Occipital lobe (tissue), 2 donors: Measurements from ENCODE around the gene PEDS1. TPM values are rescaled to one million over a fixed set of nuclear protein-coding genes. Genes with fewer than 3 reads are reported as not detected.
"Not testable (repeated sequence)": the region's sequence is repeated elsewhere in the genome, so short reads cannot be mapped to it uniquely, and the experiment has no call there.

Experiments used
- DNase-seq: peaks from one replicate; lab custom pipeline; 2025; lab: John Stamatoyannopoulos, UW
- total RNA-seq: library from RNA; depleted of rRNA; stranded (reverse); fragments of >200 nt; gene quantifications from one replicate; pipeline ENCODE4 v1.2.3, GENCODE V29; 2014

PEDS1 gene
- total RNA-seq, 1 donor from 2014 or later = 10.0 TPM

DNA sequence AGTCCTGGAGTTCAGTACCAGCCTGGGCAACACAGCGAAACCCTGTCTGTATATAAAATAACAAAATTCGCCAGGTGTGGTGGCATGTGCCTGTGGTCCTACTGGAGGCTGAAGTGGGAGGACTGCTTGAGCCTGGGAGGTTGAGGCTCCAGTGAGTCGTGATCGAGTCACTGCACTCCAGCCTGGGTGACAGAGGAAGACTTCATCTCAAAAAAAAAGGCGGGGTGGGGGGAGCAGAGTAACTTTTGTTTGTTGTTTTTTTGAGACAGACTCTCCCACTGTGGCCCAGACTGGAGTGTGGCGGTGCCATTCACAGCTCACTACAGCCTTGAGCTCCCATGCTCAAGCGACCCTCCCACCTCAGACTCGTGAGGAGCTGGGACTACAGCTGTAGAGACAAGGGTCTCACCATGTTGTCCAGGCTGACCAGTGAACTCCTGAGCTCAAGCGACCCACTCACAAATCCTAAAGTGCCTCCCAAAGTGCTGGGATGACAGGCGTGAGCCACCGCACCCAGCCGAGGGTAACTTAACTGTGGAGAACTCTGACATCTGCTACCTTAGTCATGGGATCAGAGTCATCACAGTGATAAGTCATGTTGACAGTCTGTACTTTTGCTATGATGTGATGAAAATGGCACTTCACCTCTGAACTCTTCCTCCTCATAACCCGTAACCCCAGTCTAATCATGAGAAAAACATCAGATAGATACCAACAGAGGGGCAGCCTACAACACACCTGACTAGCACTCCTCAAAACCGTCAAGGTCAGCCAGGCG is 16.5 kb downstream of the PEDS1 start:
- DNase-seq = no peak

DNA sequence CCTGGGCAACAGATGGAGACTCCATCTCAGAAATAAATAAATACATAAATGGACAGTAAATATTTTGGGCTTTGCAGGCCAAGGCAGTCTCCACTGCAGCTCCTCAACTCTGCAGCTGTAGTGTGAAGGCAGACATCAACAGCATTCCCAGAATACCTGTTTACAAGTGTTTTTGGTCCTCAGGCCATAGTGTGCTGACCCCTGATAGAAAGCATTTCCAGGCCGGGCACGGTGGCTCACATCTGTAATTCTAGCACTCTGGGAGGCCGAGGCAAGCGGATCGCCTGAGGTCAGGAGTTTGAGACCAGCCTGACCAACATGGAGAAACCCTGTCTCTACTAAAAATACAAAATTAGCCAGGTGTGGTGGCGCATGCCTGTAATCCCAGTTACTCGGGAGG is 18.4 kb downstream of the PEDS1 start:
- not testable (repeated sequence) for DNase-seq

DNA sequence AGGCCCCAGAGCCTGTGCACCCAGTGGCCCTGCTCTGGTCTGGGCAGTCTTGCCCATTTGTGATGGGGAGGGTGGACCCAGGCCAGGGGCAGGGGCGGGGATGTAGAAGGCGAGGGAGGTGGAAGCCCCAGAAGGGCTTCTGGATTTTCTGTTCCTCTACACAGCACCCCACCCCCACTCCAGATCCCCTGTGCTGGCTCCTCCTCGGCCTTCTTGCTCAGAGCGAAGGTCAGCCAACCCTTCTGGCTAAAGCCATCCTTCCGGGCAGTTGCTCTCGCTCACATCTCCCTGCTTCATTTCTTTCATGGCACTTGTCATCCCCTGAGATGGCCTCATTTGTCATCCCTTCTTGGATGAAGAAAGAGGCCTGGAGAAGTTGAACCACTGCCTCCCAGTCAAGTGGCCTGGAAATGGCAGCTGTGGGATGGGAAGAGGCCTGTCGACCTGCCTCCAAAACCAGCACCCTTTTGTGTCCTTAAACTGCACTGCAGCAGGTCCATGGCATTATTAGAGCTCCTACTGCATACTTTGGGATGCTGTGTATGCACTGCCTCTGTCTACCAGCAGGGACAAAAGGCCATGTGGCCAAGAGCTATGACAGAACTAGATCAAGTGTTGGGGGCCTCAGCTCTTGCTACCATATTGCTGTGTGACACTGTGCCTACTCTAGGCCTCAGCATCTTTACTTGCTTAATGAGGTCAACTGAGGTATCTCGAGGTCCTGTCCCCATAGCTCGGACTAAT is 19.9 kb downstream of the PEDS1 start:
- DNase-seq = no peak

DNA sequence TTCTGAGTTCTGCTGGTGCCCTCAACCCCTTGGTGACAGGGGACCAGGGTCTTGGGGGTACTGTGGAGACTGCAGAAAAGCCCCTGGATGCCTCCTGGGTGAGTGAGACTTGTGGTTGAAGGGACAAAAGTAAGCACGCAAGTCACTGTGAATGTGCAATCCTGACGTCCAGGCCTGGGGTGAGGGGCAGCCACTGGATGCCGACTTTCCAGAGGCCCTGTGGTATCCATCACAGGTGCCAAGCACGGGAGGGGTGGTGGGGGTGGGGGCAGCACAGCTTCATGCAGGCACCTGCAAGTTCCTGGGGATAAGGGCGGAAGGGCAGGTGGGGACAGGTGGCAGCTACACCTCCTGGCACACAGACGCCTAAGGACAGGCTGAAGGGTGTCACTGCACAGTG is 20.5 kb downstream of the PEDS1 start:
- no peak for DNase-seq

DNA sequence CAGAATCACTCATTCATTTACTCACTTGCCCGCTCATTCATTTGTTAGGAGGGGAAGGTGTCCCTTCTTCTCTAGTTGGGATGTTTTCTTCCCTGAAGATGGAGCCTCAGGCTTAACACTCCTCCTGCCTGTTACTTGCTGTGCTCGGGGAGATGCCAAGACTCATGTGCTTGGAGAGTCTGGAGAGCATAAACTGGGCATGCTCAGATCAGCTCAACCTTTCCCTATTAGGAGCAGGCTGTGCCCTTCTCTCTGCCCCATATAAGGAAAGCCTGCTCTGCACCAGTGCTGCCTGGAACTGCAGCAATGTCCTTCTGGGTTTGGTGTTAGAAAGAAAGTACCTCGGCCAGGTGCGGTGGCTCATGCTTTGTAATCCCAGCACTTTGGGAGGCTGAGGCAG is 22.5 kb downstream of the PEDS1 start:
- no peak for DNase-seq

DNA sequence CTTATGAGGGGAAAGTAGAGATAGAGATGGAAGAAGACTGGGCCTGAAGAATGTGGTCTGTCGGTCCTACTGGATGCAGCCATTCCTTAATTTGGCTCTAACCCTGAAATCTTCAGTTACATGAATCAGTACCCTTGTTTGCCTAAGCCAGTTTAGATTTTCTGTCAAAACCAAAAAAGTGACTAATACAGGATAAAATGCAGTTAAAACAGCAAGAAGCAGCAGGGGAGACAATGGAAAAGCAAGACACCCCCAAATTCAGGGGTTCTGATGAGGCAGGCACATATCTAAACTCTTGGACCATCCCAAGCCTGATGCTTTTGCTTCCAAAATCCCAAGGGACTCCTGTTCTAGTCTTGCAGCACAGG is 23.2 kb downstream of the PEDS1 start:
- no peak for DNase-seq

DNA sequence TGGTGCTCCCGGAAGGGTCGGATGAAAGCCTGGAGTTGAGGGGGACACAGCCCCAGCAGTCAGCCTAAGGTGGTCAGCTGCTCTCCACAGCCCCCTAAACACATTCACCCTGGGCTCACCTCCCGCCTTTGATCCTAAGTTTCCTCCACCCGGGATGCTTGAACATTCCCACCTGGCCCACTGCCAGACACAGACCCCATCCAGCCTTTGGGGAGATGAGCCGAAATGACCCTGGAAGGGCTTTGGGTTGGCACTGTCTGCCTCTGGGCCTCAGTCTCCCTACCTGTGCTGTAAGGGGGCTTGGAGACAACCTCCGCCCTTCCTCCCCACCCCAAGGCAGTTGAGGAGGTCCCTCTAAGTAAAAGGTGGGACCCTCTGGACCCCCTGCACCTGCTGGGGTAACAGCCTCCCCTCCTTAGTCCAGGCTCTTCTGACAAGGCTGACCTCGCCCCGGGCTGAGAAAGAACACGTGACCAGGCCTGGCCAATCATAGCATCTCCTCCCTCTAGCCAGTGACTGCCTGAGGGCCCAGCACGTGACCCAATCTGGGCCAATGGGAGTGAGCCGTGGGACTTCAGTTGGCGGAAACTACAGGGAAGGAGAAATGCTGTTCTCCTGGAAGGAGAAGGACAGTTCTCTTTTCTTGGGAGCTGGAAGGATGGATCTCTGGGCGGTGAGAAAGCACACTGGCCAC is 23.7 kb downstream of the PEDS1 start:
- no peak for DNase-seq

DNA sequence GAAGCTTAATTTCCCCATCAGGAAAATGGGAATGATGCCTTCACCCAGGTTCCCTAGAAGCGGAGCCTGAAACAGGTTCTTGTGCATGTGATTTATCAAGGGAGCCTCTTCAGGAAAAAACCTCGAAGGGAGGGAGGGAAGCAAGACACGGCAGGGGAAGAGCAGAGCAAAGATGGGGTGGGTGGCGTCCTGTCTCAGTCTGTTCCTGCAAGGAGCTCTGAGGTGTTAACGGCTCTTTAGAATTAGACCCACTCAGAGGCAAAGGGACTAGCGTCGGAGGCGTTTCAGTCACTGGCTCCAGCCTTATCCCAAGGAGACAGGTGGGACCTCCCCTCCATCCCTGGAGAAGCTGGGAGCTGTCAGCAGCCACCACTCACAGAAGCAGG is 25.0 kb downstream of the PEDS1 start:
- no peak for DNase-seq

DNA sequence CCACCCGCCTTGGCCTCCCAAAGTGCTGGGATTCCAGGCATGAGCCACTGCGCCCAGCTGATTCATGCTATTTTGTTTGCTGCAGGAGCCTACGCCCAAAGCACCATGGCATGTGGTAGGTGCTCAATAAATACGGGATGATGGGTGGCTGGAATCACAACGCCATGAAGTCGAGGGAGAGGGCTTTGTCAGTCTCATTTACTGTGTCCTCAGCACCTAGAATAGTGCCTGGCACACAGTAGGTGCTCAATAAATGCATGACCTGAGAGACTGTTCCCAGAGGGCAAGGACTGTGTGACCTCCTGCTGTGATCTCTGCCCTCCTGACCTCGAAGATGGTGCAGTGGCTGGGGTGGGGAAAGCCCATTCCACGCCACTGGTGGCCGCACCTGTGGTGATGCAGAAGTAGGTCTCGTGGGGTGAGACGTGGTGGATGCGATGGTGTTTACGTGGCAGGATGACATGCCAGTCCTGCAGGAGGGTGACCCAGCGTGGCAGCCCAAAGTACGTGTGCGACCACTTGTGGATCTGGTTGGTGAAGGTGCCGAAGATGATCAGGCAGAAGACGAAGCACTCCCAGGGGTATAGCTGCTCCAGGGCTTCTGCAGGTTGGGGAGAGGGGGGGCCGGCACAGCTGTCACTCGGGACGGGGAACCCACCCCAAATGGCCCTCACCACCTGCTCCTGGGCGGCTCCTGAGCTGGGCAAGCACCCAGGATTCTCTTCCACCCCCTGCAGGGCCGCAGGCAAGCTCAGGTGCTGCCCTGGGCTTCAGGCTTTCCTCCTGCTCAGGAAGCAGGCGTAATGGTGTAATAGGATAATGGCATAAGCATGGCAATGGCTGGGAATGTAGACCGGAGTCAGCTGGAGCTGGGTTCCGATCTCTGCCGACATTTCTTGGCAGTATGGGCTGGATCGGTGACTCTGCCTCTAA is 25.7 kb downstream of the PEDS1 start:
- DNase-seq = no peak

DNA sequence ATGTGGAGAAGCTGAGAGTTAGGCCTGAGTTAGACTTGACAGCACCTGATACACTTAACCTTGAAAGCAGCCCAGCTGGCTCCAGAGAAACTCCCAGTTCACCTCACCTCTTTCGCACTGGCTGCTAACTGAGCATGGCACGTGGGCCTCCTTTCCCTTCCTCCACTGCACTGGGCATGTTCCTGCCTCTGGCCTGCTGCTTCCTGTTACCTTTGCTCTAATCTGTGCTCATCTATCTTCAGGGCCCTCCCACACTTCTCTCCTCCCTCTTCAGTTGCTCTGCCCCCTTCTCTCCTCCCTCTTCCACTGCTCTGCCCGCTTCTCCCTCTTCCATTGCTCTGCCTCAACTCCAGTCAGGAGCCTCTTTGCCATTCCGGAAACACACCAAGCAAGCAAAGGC is 26.9 kb downstream of the PEDS1 start:
- DNase-seq = no peak

DNA sequence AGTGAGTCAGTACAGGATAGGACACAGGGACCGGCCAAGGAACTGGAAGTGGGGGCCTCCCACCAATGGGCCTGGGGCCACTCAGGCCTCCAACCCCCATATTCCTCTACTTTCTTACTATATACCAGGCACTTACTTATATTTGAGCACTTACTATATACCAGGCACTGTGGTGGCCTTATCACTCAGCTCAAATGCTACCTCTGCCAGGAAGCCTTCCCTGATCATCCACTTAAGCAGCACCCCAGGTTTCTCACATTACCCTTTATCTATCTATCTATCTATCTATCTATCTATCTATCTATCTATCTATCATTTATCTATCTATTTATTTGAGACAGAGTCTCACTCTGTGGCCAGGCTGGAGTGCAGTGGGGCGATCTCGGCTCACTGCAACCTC is 28.2 kb downstream of the PEDS1 start:
- DNase-seq = no peak

DNA sequence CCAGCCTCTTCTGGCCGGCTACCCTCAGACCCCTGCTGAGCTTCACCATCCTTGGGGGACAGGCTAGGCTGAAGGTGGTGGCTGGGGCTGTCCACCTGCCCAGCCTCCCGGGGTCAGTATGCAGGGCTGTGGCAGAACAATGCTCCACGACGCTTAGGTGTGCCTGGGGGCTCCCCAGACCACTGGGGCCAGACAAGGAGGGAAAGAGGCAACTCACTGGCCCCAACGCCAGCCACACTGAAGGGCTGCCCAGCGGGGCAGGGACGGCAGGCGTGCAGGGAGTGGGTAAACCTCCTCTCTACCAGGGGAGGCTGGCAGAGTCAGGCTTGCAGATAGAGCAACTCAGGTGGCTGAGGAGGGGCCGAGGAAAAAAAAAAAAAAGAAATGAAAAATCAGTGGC is 29.0 kb downstream of the PEDS1 start:
- DNase-seq = no peak

DNA sequence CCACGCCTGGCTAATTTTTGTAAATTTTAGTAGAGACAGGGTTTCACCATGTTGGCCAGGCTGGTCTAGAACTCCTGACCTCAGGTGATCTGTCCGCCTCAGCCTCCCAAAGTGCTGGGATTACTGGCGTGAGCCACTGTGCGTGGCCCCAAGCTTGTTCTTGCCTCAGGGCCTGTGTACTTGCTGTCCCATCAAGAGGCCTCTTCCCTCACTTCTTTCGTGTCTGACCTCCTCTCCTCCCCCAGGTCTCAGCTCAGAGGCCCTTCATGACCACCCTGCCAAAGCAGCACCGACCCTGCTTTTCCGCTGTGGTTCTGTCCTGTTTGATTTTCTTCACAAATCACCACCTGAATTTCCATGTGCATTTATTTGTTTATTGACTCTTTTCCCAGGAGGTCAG is 30.1 kb downstream of the PEDS1 start:
- DNase-seq = no peak

DNA sequence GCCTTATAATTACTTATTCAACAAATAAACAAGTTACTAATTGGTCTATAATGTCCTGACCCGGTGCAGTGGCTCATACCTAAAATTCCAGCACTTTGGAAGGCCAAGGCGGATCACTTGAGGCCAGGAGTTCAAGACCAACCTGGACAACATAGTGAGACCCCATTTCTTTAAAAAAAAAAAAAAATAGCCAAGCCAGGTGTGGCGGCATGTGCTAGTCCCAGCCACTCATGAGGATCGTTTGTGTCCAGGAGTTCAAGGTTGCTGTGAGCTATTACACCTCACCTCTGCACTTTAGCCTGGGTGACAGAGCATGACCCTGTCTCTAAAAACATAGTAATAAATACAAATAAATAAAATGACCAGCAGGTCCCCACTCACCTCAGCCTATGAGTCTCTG is 30.8 kb downstream of the PEDS1 start:
- DNase-seq = no peak

DNA sequence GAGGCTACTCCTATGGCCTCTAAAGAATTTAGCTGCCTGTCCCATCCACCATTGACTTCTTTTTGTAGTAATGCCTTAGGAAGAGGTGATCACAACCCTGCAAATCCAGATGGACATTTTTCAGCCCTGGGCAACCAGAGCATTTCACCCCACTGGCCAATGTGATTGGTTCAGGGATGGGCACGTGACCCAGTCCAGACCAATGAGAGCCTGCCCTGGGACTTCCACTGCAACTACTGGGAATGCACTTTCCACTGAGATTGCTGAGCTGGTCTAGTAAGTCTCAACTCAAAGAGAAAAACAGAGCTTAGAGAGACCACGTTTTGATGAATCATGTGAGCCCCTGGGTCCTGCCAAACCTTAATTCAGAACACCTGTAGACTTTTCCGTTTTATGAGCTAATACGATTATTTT is 31.7 kb downstream of the PEDS1 start:
- no peak for DNase-seq

DNA sequence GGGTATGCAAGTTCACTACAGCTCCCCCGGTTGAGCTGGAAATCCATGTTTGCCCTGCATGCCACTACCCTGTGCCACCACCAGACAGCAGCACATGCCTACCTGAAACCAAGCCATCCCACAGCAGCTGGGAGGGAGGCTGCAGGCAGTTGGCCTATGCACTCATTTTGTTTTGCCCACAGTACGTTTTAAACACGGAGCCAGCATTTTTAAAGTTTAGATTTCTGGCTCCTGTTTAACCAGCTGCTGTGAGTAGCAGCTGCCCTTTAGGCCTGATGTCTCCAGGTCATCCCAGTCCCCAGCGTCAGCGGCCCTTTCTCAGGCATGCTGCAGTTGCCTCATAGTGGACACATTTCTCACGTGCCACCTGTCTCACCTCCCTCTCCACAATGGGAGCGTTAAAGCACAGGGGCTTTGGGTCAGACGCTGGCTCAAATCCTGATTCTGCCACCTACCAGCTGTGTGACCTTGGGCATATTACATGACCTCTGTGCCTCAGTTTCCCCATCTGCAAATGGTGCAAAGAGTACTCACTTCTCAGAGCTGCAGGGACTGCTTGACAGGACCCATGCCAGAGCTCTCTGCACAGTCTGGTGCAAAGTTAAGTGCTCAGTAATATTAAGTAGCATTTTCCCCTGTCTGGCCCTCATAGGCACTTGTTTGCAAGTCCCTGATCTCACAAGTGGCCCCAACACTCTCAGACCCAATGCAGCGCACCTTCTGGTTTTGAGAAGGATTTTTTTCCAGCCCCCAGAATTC is 32.4 kb downstream of the PEDS1 start:
- no peak for DNase-seq

DNA sequence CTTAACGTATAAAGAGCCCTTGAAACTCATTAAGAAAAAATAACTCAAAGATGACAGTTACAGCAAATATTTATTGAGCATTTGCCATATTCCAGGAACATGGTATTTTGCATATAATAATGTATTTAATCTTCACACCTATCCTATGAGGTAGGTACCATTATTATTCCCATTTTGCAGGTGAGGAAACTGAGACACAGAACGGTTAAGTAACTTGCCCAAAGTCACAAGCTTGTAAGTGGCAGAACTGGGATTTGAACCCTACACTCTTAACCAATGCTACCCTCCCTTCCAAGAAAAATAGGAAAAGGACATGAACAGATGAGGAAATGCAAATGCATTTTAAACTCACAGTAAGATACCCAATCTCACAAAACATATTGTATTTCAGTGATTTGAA is 35.3 kb downstream of the PEDS1 start:
- DNase-seq = no peak

DNA sequence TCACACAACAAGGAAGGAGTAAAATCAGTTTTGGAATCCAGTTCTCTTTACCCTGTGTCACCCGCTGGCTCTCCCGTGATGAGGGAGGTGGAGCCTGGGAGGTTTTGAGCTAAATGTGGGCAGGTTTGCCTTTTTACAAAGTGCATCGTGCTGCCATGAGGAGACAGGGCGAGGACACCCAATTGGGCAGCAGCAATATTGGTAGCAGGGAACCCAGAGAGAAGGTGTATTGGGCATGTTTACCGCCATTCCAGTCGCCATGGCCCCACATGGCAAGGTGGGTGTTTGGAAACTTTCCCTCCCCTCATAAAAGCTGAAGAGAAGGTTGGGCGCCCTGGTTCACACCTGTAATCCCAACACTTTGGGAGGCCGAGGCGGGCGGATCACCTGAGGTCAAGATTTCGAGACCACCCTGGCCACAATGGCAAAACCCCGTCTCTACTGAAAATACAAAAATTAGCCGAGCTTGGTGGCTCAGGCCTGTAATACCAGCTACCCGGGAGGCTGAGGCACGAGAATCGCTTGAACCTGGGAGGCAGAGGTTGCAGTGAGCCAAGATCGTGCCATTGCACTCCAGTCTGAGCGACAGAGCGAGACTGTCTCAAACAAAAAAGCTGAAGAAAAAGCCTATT is 37.0 kb downstream of the PEDS1 start:
- DNase-seq = no peak

DNA sequence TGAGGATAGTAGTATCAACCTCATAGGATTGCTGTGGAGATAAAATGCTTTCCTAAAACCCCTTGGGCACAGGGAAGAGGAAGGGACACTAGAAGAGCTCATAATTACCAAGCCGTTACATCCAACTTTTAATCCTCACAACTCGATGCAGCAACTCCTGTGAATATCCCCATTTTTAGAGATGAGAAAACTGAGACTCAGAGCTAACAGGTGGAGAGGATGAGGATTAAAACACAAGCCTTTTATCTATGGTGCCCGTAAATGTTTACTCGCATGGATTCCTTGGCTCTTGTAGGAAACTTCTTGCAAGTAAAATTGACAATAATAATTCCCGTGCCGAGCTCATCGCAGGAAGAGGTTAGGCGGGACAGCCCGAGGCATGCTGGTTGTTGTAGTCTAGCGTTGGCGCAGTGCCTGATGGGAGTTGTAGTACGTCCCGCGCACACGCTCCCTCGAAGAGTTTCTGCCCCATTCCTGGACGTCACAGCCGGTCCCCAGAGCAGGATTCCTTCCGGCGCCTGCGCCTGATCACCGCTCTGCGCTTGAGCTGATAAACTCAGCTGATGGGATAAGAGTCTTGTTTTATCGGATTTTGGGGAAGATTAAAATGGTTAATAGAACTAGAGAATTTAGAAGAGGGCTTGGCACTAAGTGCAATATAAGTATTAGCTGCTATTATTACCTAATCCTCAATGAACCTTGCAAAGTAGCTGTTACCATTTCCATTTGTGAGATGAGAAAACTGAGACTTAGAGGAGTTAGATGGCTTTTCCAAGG is 37.7 kb downstream of the PEDS1 start:
- peak; percentile 94 for DNase-seq
